Limb (tissue), 2 donors: Measurements from ENCODE around the gene NUP98.
"Not testable (repeated sequence)": the region's sequence is repeated elsewhere in the genome, so short reads cannot be mapped to it uniquely, and the experiment has no call there.

Experiments
- DNase-seq, 2 donors: peaks; one replicate each; pipeline ENCODE4 v3.0.0-alpha.2; 2016; ENCODE audit errors: extremely low spot score in 2 of 2

Gene NUP98

DNA sequence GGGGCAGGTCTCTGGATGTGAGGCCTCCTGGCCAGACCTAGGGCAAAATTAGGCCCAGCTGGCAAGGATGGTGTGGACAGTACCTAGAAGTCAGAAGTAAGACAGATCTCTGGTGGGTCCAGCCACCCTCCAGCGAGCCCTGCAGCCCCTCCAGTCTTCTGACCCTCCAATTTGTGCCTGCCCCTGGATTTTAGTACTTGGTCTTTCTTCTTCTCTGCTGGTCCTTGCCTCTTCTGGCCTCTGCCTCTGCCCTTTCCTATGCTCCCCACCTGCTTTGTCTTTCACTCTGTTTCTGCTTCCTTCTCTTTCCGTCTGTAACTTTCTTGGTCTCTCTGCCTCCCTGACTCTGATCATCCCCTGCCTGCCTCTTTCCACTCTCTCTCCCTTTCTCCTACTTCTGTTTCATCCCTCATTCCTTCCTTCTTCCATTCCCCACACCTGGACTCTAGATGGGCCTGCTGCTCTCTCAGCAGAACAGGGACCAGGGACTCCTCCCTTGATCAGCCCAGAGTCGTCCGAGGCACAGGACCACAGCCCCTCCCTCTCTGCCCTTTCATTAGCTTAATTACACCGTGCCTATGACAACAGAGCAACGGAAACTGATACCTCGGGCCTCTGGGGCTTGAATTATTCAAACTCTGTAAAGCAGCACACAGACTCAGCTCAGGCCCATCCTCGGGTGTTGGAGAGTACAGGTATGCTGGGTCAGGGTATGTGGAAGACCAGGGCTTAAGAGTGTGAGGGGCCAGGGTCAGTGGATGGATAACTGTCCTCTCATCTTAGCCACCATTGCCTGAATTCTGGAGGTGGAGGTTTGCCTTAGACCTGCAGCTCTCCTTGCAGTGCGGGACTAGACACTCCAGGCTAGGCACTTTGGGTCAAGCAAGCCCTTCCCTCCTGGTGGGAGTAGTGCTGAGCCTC, 125.8 kb downstream of the NUP98 start, which contains the start of gene CHRNA10:
CHRNA10 (minus strand) TSS at position 51 of the 921 bp plus-strand sequence. CDS start 72 bp downstream, outside the sequence.
- DNase-seq, result no peak

DNA sequence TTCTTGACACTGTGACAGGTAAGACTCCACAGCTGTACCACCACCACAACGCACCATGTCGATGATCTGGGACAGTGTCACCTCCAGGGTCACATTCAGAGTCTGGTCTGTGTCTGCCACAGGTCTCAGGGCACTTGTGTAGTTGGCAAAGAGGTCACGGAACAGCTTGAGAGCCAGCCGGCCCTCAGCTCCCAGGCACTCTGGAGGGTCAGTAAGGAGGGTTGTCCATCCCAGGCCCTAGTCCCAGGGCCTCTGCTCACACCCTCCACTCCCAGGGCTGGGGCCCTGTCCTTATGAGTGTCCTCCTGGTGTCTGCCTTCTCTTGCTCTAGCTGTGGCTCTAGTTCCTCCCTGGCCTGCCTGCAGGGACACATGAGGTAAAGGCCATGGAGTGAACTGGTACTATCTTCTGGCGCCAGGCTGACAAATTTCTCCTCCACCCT, 127.6 kb downstream of the NUP98 start:
- DNase-seq, result no peak

DNA sequence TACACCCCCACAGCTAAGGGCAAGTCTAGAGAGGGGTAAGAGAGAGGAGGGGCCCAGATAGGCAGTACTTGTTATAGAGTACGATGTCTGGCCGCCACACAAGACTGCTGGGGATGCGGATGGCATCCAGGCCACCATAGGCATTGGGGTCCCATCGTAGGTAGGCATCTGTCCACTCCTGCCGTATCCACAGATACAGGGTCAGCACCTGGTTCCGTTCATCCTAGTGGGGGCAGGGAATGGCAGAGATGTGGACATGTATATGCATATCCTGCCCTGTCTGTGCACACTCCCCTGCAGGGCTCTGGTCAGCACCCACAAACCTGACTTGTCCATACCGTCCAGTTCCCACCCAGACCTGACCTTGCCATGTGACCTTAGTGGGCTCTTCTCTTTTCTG, 128.2 kb downstream of the NUP98 start:
- DNase-seq, result no peak

DNA sequence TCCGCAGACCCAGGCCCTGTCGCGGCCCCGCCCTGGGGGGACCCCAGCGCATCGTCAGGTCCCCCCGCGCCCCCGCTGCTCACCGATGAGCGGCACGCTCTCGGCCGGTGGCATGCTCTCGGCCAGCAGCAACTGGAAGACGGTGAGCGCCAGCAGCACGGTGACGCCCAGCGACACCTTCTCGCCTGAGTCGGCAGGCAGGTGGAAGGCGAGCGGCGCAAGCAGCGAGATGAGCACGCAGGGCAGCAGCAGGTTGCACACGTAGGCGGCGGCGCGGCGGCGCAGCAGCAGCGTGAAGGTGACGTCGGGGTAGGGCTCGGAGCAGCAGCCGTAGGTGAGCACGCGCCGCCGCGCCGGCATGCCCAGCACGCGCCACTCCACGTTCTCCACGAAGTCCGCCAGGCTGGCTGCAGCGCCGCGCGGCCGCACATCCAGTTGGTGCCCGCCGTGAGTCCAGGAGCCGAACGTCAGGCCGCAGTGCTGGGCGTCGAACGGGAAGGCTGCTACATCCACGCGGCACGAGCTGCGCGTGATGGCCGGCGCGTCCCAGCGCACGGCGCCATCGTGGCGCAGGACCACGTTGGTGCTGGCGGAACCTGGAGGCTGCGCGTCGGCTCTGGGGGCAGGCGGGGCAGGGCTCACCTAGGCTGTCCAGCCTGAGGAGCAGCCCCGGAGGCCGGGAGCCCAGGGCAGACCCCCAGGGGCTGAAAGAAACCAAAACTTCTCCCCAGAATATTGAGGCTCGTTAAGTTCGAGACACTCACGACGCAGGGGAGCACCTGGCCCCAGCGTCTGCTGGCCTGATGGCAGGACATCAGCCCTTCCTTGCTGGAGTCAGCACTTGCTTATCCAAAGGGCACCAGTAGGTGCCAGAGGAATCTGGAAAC, 130.0 kb downstream of the NUP98 start:
- DNase-seq, result no peak

DNA sequence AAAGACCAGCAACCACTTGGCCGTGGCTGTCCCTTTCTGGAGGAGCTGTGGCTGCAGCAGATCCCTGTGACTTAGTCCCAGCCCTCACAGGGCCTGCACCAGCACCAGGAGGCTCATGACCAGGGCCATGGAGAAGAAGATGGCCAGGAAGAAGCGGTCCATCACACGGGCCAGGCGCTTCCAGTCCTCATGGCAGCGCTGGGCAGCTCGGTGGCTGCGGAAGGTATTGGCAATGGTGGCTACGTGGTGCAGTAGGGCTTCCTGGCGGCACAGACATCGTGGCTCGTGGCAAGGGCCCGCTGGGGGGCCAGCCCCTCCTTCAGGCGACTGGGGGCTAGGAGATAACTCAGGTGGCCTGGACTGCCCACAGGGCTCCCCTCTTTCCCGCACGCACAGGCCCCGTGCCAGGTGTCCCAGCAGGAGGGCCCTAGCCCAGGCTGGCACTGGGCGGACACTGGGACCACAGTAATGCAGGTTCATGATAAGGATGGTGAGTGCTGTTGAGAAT, 131.3 kb downstream of the NUP98 start:
- DNase-seq, result no peak

DNA sequence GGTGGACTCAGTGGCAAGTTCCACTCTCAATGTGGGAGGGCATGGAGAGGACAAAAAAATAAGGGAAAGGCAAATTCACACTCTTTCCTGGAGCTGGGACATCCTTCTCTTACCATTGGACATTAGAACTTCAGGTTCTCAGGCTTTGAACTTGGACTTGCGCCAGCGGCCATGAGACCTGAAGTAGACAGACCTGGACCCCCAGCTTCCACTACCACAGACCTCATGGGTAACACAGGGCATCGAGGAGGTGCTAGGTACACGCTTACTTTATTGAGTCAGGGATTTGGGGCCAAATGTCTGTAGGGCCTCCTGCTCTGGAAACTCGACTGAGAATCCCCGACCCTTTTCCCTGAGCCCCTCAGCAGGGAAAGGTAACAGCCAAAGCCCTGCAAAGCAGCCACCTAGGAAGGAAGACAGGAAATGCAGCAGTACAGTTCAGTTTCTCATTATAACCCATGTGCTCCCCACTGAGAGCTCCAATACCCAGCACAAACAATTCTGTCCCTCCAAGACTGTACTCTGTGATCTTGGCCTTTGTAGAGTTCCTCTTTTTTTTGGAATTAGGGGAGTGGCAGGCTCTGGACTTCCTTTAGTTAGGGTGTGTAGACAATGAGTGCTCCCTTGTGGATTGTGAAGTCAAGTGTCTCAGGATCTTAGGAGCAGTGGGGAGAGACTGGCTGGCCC, 131.9 kb downstream of the NUP98 start:
- no peak for DNase-seq

DNA sequence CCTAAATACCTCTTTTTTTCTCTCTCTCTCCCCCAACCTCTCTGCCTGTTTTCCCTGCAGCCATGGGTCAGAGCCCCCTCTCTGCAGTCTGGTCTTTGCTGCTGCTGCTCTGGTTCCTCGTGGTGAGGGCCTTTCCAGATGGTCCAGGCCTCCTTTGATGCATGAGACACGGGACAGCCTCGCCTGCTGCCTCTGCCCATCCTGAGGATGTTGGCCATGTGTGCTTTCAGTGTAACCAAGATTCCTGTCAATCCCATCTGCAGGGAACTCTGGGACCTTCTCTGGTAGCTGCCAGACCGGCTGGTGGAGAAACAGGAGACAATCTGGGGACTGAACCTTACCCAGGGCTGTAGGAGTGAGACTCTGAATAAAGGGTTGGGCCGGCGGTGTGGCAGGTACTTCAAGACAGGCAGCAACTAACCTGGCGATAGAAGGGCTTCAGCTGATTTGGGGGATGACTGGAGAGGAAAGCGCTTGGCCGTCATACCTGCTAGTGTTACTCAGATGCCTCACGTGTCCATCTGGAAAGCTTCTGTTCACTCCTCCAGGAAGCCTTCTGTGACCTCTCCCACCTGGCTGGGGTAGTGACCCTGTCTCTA, 133.2 kb downstream of the NUP98 start:
- no peak for DNase-seq

DNA sequence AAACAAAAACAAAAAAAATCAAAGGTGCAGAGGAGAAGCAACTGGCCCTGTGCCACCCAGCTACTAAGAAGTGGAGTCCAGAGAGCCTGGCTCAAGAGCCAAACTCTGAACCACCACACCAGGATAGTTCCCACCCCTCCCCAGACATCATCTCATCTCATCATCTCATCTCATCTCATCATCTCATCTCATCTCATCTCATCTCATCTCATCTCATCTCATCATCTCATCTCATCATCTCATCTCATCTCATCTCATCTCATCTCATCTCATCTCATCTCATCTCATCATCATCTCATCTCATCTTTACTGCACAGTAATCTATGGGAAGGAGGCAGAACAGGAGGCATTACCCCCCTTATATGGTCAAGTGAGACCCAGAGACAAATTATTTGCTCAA, 134.5 kb downstream of the NUP98 start:
- no peak for DNase-seq

DNA sequence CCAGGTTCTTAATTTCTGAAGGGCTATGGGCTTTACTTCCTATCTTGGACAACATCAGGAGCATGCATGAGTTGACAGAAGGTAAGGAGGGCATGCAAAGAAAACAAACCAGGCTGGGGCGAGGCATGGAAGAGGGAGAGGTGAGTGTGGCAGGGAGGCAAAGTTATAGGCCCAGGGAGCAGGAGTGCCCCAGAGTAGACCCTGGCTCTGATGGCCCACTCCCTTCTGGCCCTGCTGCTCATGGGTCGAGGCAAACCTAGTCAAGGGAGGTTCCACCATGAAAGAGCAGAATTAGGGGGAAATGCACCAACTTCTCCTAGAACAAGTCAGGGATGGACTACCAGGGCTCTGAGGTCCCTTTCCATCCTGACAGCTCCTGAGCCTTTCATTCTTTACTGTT, 136.4 kb downstream of the NUP98 start:
- DNase-seq, result no peak

DNA sequence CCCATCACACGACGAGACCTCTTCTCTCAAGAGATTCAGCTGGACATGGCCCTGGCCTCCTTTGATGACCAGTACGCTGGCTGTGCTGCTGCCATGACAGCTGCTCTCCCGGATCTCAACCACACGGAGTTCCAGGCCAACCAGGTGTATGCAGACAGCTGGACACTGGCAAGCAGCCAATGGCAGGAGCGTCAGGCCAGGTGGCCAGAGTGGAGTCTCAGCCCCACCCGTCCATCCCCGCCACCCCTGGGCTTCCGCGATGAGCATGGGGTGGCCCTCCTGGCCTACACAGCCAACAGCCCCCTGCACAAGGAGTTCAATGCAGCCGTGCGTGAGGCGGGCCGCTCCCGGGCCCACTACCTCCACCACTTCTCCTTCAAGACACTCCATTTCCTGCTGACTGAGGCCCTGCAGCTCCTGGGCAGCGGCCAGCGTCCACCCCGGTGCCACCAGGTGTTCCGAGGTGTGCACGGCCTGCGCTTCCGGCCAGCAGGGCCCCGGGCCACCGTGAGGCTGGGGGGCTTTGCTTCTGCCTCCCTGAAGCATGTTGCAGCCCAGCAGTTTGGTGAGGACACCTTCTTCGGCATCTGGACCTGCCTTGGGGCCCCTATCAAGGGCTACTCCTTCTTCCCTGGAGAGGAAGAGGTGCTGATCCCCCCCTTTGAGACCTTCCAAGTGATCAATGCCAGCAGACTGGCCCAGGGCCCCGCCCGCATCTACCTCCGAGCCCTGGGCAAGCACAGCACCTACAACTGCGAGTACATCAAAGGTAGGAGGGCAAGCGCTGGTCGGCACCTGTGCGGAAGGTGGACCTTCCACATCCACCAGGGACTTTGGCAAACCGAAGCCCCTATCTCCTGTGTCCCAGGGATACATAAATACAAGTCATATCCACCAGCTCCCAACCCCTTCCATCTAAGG, 137.5 kb downstream of the NUP98 start:
- no peak for DNase-seq

DNA sequence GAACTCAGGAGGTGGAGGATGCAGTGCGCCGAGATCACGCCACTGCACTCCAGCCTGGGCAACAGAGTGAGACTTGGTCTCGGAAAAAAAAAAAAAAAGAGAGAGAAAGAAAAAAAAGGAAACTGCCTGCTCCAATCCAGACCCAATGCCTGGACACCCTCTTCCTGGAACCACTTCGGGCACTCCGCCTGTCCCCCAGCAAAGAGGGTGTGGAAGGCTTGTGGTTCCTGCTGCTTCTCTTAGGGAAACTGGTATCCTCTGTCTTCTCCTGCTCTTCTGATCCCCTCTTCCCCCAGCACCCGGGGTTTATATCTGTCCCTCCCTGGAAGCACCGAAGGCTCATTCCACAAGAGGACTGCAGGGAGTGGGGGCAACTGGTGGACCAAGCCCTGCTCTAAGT, 139.1 kb downstream of the NUP98 start:
- DNase-seq, result no peak

DNA sequence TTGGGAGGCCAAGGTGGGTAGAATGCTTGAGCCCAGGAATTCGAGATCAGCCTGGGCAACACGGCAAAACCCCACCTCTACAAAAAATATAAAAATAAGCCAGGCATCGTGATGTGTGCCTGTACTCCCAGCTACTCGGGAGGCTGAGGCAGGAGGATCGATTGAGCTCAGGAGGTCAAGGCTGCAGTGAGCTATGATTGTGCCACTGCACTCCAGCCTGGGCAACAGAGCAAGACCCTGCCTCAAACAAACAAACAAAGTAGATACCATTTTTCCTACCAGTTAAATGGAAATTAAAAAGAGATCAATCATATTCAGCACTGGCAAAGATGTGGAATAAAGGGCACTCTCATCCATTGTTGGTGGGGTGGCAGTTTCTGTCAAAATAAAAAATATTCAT, 140.0 kb downstream of the NUP98 start:
- DNase-seq, result not testable (repeated sequence)

DNA sequence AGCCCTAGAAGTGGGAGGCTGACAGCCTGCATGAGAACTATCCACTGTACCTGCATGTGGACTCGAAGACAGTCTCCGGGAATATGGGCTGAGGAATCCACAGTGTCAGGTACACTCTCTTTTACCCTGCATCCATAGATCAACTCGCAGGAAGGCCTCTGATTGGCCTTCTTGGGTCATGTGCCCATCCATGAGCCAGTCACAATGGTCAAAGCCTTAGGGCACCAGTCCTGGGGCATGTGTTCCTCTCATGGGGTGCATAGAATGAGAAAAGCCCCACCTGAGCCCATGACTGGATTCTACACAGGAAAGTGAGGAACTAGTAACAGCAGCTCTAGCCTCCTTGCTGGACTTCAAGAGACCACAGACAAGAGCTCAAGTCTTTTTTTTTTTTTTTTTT, 141.8 kb downstream of the NUP98 start:
- DNase-seq, result no peak

DNA sequence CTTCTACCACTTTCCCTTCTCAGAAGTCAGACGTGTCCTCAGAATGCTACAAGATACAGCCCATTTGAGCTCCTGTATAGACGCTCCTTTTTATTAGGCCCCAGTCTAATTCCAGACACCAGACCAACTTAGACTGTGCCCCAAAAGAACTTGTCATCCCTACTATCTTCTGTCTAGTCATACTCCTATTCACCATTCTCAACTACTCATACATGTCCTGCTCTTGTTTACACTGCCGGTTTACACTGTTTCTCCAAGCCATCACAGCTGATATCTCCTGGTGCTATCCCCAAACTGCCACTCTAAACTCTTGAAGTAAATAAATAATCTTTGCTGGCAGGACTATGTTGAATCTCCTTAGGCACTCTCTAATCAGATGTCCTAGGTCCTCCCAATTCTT, 144.8 kb downstream of the NUP98 start:
- DNase-seq, result not testable (repeated sequence)

DNA sequence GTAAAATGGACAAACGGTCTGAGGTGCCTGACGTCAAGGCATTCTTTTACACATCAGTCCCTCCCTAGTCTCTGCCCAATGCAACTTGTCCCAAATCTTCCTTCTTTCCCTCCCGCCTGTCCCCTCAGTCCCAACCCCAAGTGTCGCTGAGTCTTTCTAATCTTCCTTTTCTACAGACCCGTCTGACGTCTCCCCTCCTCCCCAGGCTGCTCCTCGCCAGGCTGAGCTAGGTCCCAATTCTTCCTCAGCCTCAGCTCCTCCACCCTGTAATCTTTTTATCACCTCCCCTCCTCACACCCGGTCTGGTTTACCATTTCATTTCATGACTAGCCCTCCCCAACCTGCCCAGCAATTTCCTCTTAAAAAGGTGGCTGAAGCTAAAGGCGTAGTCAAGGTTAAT, 148.0 kb downstream of the NUP98 start:
- not testable (repeated sequence) for DNase-seq

DNA sequence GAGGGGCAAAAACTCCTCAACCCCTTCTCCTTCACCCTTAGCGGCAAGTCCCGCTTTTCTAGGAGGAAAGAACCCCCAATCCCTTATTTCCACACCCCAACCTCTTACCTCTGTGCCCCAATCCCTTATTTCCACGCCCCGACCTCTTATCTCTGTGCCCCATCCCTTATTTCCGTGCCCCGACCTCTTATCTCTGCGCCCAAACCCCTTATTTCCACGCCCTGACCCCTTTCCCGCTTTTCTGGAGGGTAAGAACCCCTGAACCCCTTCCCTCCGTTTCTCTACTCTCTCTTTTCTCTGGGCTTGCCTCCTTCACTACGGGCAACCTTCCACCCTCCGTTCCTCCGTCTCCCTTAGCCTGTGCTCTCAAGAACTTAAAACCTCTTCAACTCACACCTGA, 148.5 kb downstream of the NUP98 start:
- not testable (repeated sequence) for DNase-seq

DNA sequence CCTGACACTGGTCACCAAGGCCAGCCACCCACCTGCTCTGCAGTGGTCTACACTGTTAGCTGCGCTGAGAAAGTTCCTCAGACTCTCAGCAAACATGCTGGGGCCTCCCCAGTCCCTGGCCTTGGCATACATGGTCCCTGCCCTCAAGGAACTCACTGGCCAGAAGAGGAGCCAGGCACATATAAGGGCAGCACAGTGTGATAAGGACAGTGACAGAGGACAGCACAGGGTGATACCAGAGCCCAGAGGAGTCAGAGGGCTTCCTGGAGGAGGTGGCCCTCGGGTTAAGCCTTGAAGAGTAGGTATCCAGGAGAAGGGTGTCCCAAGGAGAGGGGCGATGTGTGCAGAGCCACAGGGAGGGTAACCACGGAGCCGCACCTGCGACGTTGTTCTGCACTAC, 151.8 kb downstream of the NUP98 start:
- DNase-seq, result no peak

DNA sequence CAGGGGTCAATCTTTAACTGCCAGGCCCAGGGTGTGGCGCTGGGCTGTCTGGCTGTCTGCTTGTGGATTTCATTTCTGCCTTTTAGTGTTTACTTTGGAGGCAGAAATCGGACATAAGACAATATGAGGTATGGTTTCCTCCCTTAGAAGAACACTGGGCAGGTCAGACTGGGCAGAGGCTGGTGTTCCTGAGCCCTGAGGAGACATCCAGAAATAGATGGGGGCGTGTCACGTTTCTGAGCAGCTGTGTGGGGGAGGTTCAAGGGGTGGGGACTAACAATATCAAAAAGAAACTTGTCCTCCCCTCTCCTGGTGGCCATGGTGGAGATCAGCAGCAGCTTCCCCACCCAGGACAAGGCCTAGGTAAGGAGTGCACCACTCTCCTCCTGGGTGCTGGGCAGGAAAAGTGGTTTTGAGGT, 152.5 kb downstream of the NUP98 start, which contains the start of gene ART1:
ART1 (plus strand) TSS at position 312 of the 419 bp plus-strand sequence. CDS start 14,086 bp downstream, outside the sequence.
- no peak for DNase-seq

DNA sequence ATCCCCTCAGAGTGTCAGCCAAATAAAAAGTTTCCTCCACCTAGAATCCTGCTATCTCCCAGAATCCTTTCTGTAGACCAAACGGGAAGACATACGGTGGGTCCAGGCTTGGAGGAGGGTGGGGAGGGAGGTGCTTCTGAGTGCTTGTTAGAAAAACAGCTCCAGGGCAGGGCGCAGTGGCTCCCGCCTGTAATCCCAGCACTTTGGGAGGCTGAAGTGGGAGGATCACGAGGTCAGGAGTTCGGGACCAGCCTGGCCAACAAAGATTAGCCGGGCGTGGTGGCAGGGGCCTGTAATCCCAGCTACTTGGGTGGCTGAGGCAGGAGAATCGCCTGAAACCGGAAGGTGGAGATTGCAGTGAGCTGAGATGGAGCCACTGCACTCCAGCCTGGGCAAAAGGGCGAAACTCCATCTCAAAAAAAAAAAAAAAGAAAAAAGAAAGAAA, 154.2 kb downstream of the NUP98 start:
- not testable (repeated sequence) for DNase-seq
